Effector memory CD8-positive, alpha-beta T cell (primary cell): ENCODE results near the gene FN1.

Source experiments
- ATAC-seq: fragments of 150-1000 bp; cut with Tn5 transposase; replicated peaks from 2 replicates; pipeline ENCODE4 v1.10.0; 2021; ENCODE audit warnings: mild to moderate bottlenecking, moderate library complexity
- DNase-seq, 3 experiments: peaks; one replicate each; pipeline ENCODE4 v3.0.0; 2021
- H3K27ac Mint-ChIP-seq, 2 donors: one replicate each; pipeline ENCODE4 v1.8.0; 2022; ENCODE audit warnings: mild to moderate bottlenecking in 2 of 2, mixed read lengths in 2 of 2, moderate library complexity in 2 of 2
- H3K27me3 Mint-ChIP-seq, 2 donors: one replicate each; pipeline ENCODE4 v1.8.0; 2022; ENCODE audit warnings: mixed read lengths in 2 of 2
- H3K36me3 Mint-ChIP-seq: one replicate; pipeline ENCODE4 v1.8.0; 2022; ENCODE audit warnings: mild to moderate bottlenecking, moderate library complexity, mixed read lengths; ENCODE audit not compliant: insufficient read depth
- H3K4me1 Mint-ChIP-seq, 2 donors: one replicate each; pipeline ENCODE4 v1.8.0; 2022; ENCODE audit warnings: low read depth in 2 of 2, mixed read lengths in 2 of 2
- H3K4me3 Mint-ChIP-seq, 2 donors: one replicate each; pipeline ENCODE4 v1.8.0; 2022; ENCODE audit warnings: mild to moderate bottlenecking in 2 of 2, mixed read lengths in 2 of 2, moderate library complexity in 2 of 2
- H3K9me3 Mint-ChIP-seq, 2 donors: one replicate each; pipeline ENCODE4 v1.8.0; 2022; ENCODE audit warnings: mixed read lengths in 2 of 2

FN1 gene

DNA sequence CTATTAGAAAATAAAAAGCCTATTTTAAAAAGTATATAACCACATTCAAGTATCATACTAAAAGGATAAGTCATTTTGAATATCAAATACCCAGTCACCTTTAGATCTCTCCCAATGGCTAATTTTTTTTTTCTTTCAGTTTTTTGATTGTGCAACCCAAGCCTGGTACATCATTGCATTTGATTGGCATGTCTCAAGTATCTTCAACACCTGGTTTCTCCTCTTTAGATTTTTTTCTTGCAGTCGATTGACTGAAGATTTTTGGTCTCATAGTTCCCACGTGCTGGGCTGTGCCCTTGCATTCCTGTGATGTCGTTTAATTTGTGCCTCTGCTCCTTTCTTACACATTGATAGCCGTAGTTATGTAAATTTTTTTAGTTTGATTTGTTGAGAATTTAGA lies 83.3 kb downstream of the FN1 start:
- ATAC-seq (no peak), DNase-seq (no peak)
- Mint-ChIP-seq H3K4me3 (no peak overlapping the region), H3K27me3 (no peaks in the 10 kb centered on the region), H3K27ac (no peak overlapping the region), H3K9me3 (no peaks in the 10 kb centered on the region), H3K4me1 (no peaks in the 10 kb centered on the region), H3K36me3 (peaks cover 30% of the 10 kb centered on the region)

DNA sequence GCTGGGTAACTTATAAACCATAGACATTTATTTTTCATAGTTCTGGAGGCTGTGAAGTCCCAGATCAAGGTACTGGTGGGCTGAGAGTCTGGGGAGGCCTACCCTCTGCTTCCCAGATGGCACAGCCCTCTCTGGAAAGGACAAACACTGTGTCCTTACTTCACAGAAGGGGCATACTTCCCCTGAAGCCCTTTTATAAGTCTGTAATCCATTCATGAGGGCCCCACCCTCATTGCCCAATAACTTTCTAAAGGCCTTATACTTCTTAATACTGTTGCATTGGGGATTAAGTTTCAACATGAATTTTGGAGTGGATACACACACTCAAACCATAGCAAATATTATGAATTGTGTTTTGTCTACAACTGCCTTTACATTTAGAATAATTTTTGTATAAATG lies 88.0 kb downstream of the FN1 start:
- no peak for DNase-seq
- no peak overlapping the region for H3K27ac Mint-ChIP-seq
- no peak overlapping the region for H3K4me3 Mint-ChIP-seq
- H3K27me3 Mint-ChIP-seq, result no peaks in the 10 kb centered on the region
- ATAC-seq, result no peak
- no peaks in the 10 kb centered on the region for H3K9me3 Mint-ChIP-seq
- H3K36me3 Mint-ChIP-seq, result peaks cover 75% of the 10 kb centered on the region
- H3K4me1 Mint-ChIP-seq, result no peaks in the 10 kb centered on the region

DNA sequence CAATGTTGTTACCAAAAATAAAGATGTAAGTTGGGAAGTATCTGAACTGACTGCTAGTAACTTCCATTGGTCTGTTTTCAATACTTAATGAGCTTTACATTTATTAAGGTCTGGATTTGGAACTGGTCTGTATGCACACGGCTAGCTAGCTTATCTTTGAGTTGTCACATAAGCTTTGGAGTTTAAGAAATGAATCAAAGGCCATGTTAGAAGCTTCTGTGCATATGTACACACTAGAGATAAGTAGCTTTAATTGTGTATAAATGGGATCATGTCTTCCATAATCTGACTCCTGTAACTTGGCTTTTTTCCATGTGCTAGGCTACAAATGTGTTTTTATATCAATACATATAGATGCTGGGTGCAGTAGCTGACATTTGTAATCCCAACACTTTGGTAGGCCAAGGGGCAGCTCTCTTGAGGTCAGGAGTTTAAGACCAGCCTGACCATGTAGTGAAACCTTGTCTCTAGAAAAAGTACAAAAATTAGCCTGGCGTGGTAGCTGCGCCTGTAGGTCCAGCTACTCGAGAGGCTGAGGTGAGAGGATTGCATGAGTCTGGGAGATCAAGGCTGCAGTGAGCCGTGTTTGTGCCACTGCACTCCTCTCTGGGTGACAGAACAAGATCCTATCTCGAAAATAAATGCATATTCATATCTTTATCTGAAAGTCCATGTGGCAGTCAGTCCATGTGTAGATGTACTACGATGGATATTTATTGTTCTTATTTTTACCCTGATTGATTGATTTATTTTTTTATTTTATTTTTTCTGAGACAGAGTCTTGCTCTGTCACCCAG lies 96.8 kb downstream of the FN1 start:
- Mint-ChIP-seq H3K27ac (no peak overlapping the region), H3K27me3 (no peaks in the 10 kb centered on the region), H3K36me3 (peaks cover 72% of the 10 kb centered on the region), H3K4me1 (peaks cover 0 to 7% of the 10 kb centered on the region in 2 donors), H3K9me3 (no peaks in the 10 kb centered on the region), H3K4me3 (no peak overlapping the region)
- no peak for ATAC-seq
- DNase-seq, result no peak

DNA sequence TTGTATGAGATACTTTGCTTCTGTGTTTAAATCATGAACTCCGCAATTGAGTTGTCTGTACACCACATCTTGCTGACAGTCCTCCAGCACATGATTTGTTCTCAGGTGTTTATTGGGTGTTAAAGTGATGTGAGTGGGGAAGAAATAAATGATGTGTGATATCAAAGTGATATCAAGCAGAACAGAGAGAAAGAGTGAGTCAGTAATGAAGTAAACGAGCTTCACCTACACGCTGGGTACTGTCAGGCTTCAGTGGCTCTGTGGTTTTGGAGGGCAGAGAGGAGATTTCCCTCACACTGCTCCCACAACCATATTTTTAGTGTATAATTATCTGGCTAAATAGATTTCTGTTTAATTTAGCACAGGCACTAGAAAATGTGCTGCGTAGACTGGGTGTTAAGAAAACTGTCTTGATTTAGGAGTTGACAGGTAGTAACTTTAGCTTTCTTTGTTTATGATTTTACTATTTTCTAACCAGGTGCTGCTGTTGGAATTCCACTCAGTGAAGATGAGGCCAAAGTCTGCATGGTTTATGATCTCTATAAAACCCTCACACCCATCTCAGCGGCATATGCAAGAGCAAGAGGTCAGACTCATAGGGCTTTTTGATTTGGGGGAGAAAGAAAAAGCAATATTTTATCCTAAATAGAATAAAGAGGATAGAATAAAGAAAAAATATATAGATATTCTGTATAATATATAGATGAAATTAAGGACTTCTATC lies 102.8 kb downstream of the FN1 start:
- Mint-ChIP-seq H3K4me3 (no peak overlapping the region), H3K9me3 (no peaks in the 10 kb centered on the region), H3K27ac (no peak overlapping the region), H3K36me3 (peaks cover 75% of the 10 kb centered on the region), H3K4me1 (peaks cover 7 to 14% of the 10 kb centered on the region in 2 donors), H3K27me3 (no peaks in the 10 kb centered on the region)
- ATAC-seq (no peak), DNase-seq (no peak)

DNA sequence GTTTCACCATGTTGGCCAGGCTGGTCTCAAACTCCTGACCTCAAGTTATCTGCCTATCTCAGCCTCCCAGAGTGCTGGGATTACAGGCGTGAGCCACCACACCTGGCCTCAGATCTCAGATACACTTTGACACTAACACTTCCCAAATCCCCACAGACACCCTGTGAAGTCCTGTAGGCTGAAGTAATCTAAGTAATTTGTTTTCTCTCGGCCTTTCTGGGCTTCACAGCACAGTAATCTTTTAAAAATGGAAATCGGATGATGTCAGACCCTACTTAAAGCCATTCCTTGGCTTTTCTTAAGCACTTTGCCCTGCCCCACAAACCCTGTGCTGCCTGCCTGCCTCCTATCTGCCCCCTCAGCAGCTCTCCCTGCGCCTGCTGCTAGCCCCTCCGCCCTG lies 107.8 kb downstream of the FN1 start:
- Mint-ChIP-seq H3K27ac (peak overlapping the region; percentile 2 to 21), H3K9me3 (no peaks in the 10 kb centered on the region), H3K4me1 (peaks cover 23 to 25% of the 10 kb centered on the region in 2 donors), H3K27me3 (no peaks in the 10 kb centered on the region), H3K4me3 (no peak overlapping the region), H3K36me3 (peaks cover 78% of the 10 kb centered on the region)
- DNase-seq, result no peak
- ATAC-seq, result no peak

DNA sequence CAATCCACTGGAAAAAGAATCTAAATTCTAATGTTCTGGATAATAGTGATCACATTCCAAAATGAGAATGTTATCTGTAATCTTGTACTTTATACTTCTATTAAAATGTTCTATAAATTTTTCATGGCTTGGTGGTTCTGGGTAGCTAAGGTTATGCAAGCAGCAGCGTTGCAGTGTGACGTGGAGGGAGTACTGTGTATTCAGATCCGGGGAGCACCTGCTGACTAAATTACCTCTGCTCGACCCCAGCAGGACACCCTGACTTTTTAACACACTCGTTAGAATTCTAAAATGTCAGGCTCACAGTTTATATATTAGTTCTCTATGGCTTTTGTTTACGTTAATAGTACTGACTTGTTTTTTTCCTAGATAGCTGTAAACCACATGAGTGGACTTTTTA lies 111.1 kb downstream of the FN1 start:
- H3K36me3 Mint-ChIP-seq, result peaks cover 83% of the 10 kb centered on the region
- no peaks in the 10 kb centered on the region for H3K27me3 Mint-ChIP-seq
- H3K4me3 Mint-ChIP-seq, result no peak overlapping the region
- no peaks in the 10 kb centered on the region for H3K9me3 Mint-ChIP-seq
- DNase-seq (no peak), ATAC-seq (no peak)
- peak overlapping the region; percentile 39 to 78 for H3K27ac Mint-ChIP-seq
- H3K4me1 Mint-ChIP-seq, result peaks cover 24 to 34% of the 10 kb centered on the region in 2 donors

DNA sequence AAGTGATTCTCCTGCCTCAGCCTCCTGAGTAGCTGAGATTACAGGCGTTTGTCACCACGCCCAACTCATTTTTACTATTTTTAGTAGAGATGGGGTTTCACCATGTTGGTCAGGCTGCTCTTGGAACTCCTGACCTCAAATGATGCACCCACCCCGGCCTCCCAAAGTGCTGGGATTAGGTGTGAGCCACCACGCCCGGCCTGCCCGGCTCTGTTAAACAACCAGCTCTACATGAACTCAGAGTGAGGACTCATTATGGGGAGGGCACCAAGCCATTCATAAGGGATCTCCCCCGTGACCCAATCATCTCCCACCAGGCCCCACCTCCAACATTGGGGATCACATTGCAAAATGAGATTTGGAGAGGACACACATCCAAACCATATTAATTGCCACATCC lies 115.2 kb downstream of the FN1 start:
- H3K36me3 Mint-ChIP-seq, result peaks cover 70% of the 10 kb centered on the region
- ATAC-seq, result no peak
- H3K27me3 Mint-ChIP-seq, result no peaks in the 10 kb centered on the region
- H3K9me3 Mint-ChIP-seq, result no peaks in the 10 kb centered on the region
- no peak overlapping the region for H3K4me3 Mint-ChIP-seq
- peak overlapping the region in 1 of 2 donors; percentile 36 for H3K27ac Mint-ChIP-seq
- peaks cover 14 to 34% of the 10 kb centered on the region in 2 donors for H3K4me1 Mint-ChIP-seq
- DNase-seq, result no peak

DNA sequence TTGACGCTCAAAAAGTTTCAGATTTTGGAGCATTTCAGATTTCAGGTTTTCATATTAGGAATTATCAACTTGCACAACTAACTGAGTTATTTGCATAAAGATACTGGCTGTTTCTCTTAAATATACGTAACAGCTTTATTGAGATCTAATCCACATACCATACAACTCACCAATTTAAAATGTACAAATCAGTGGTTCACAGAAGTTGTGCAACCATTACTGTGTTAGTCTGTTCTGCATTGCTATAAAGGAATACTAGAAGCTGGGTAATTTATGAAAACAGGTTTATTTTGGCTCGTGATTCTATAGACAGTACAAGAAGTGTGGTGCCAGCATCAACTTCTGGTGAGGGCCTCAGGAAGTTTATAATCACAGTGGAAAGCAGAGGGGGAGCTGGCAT lies 115.8 kb downstream of the FN1 start:
- no peaks in the 10 kb centered on the region for H3K9me3 Mint-ChIP-seq
- DNase-seq (no peak), ATAC-seq (no peak)
- no peaks in the 10 kb centered on the region for H3K27me3 Mint-ChIP-seq
- H3K4me1 Mint-ChIP-seq, result peaks cover 13 to 34% of the 10 kb centered on the region in 2 donors
- peaks cover 65% of the 10 kb centered on the region for H3K36me3 Mint-ChIP-seq
- H3K27ac Mint-ChIP-seq, result peak overlapping the region in 1 of 2 donors; percentile 36
- H3K4me3 Mint-ChIP-seq, result no peak overlapping the region

DNA sequence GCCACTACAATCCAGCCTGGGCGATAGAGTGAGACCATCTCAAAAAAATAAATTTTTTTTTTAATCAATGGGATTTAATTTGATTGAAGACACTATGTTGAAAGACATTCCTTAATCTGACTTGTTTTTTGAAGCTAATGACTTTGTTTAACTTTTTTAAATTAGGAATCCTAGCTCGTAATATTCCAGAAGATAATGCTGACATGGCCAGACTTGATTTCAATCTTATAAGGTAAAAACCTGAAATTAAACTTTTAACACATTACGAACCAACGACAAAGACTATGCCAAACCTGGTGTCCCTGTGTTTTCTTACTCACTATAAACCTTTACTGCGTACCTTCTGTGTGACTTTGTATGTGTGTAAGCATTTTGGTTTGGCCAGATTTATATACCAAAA lies 116.4 kb downstream of the FN1 start:
- Mint-ChIP-seq H3K4me3 (no peak overlapping the region), H3K9me3 (no peaks in the 10 kb centered on the region), H3K36me3 (peaks cover 61% of the 10 kb centered on the region), H3K4me1 (peaks cover 11 to 36% of the 10 kb centered on the region in 2 donors), H3K27ac (peak overlapping the region in 1 of 2 donors; percentile 36), H3K27me3 (no peaks in the 10 kb centered on the region)
- ATAC-seq (no peak), DNase-seq (no peak)

DNA sequence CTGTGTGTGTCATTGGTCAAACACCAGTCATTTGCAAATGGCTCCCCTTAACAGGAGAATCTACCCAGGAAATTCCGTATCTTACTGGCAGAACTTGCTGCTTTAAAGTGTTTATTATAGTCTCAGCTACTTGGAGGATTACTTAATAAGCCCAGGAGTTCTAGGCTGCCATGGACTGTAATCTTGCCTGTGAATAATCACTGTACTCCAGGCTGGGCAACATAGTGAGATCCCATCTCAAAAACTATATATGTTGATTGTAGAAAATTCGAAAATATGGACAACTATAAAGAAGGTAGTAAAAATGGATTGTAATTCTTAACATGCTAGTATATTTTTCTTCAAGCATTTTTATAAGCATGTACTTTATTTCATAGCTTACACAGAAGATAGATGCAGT lies 119.5 kb downstream of the FN1 start:
- H3K4me1 Mint-ChIP-seq, result peaks cover 17 to 42% of the 10 kb centered on the region in 2 donors
- peak overlapping the region in 1 of 2 donors; percentile 12 for H3K27ac Mint-ChIP-seq
- no peak for DNase-seq
- H3K9me3 Mint-ChIP-seq, result no peaks in the 10 kb centered on the region
- peaks cover 39% of the 10 kb centered on the region for H3K36me3 Mint-ChIP-seq
- ATAC-seq, result no peak
- H3K27me3 Mint-ChIP-seq, result no peaks in the 10 kb centered on the region
- no peak overlapping the region for H3K4me3 Mint-ChIP-seq

DNA sequence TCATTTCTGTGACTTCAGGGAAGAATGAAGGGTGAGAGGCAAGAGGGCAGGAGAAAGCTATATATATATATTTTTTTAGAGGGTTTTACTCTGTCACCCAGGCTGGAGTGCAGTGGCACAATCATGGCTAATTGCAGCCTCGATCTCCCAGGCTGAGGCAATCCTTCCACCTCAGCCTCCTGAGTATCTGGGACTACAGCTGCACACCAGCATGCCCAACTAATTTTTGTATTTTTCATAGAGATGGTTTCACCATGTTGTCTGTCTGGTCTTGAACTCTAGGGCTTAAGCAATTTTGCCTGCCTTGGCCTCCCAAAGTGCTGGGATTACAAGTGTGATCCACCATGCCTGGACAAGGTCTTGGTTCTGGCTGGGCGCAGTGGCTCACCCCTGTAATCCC lies 120.6 kb downstream of the FN1 start:
- DNase-seq, result no peak
- Mint-ChIP-seq H3K4me1 (peaks cover 14 to 35% of the 10 kb centered on the region in 2 donors), H3K4me3 (peak overlapping the region in 1 of 2 donors; percentile 9), H3K9me3 (no peaks in the 10 kb centered on the region), H3K36me3 (peaks cover 37% of the 10 kb centered on the region), H3K27me3 (no peaks in the 10 kb centered on the region), H3K27ac (no peak overlapping the region)
- ATAC-seq, result no peak

DNA sequence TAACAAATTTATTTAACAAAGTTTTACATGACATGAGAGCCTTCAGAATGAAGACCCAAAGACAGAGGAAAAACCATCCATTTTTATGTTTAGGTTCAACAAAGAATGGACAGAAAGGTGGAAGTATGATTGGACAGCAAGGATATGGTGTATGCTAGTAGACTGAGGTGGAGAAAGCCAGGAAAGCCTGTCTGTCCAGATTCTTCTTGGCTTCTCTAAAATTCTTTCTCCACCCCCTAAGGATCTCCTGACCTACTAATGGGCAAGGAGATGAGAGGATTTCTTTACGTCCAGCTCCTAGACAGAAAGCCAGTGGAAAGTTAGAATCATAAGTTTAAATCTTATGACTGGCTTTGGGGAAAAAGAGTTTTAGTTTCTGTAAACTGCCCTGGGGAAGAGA lies 121.0 kb downstream of the FN1 start:
- Mint-ChIP-seq H3K36me3 (peaks cover 32% of the 10 kb centered on the region), H3K9me3 (no peaks in the 10 kb centered on the region), H3K4me1 (peaks cover 14 to 33% of the 10 kb centered on the region in 2 donors), H3K4me3 (peak overlapping the region in 1 of 2 donors; percentile 9), H3K27me3 (no peaks in the 10 kb centered on the region), H3K27ac (no peak overlapping the region)
- DNase-seq, result no peak
- ATAC-seq, result no peak

DNA sequence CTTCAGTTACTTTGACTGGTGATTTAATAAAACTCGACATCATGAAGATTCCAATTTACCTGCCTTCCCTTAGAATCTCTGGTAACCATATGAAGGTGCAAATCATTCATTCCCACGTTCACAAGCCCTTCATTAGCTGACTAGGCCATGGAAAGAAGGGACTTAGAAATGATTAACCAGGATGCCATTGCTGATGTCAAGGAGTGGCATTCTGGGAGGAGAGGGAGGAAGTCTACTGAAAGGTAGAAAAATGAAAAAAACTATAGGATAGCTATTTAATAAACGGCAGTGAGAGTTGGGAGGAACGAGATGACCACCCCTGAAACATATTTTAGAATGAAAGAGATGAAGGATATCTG lies 122.6 kb downstream of the FN1 start:
- H3K36me3 Mint-ChIP-seq, result peaks cover 16% of the 10 kb centered on the region
- peak overlapping the region; percentile 87 to 88 for H3K4me3 Mint-ChIP-seq
- DNase-seq, result no peak
- H3K9me3 Mint-ChIP-seq, result no peaks in the 10 kb centered on the region
- peak overlapping the region; percentile 90 to 92 for H3K27ac Mint-ChIP-seq
- ATAC-seq, result no peak
- H3K4me1 Mint-ChIP-seq, result peaks cover 14 to 33% of the 10 kb centered on the region in 2 donors
- H3K27me3 Mint-ChIP-seq, result no peaks in the 10 kb centered on the region
